ENCODE measurements around the gene TLE6.
A peak's percentile ranks its signal among the peaks of the same experiment; 100 is the strongest.
"Not testable (repeated sequence)": the region's sequence is repeated elsewhere in the genome, so short reads cannot be mapped to it uniquely, and the experiment has no call there.

Gene TLE6

GRCh38 chr19:2974342-2975041 lies 2.9 kb upstream of the TLE6 start:
- no peak for DNase-seq (ENCODE audit: low read depth in 2 of 2)

- DNase-seq (ENCODE audit: low read depth in 2 of 2) = no peak
Measured at GRCh38 chr19:2976609-2977000, 759 bp upstream of the TLE6 start.

- no peak for DNase-seq (ENCODE audit: low read depth in 2 of 2)
Measured at GRCh38 chr19:2977746-2978138, 378 bp downstream of the TLE6 start.

- no peak for DNase-seq (ENCODE audit: low read depth in 2 of 2)
Measured at GRCh38 chr19:2978166-2978767, 903 bp downstream of the TLE6 start.

- DNase-seq (ENCODE audit: low read depth in 2 of 2) = no peak
Measured at GRCh38 chr19:2978772-2979171, 1.4 kb downstream of the TLE6 start.

- no peak for DNase-seq (ENCODE audit: low read depth in 2 of 2)
Measured at GRCh38 chr19:2981898-2982297, 4.5 kb downstream of the TLE6 start.

- DNase-seq (ENCODE audit: low read depth in 2 of 2) = no peak
Measured at GRCh38 chr19:2982561-2982960, 5.2 kb downstream of the TLE6 start.

- peak; percentile 92 for DNase-seq (ENCODE audit: low read depth in 2 of 2)
Measured at GRCh38 chr19:2982983-2983350, 5.6 kb downstream of the TLE6 start.

GRCh38 chr19:2983351-2984214 lies 6.2 kb downstream of the TLE6 start:
- DNase-seq (ENCODE audit: low read depth in 2 of 2) = peak; percentile 80 to 85

- no peak for DNase-seq (ENCODE audit: low read depth in 2 of 2)
Measured at GRCh38 chr19:2984215-2984528, 6.8 kb downstream of the TLE6 start.

- DNase-seq (ENCODE audit: low read depth in 2 of 2) = no peak
Measured at GRCh38 chr19:2986951-2987524, 9.7 kb downstream of the TLE6 start.

GRCh38 chr19:2987797-2988196 lies 10.4 kb downstream of the TLE6 start:
- DNase-seq (ENCODE audit: low read depth in 2 of 2) = no peak

- DNase-seq (ENCODE audit: low read depth in 2 of 2) = no peak
Measured at GRCh38 chr19:2988568-2988967, 11.2 kb downstream of the TLE6 start.

GRCh38 chr19:2989236-2989946 lies 12.0 kb downstream of the TLE6 start:
- no peak for DNase-seq (ENCODE audit: low read depth in 2 of 2)

GRCh38 chr19:2992333-2992732 lies 15.0 kb downstream of the TLE6 start:
- DNase-seq (ENCODE audit: low read depth in 2 of 2) = not testable (repeated sequence)

GRCh38 chr19:2992958-2993357 lies 15.6 kb downstream of the TLE6 start:
- DNase-seq (ENCODE audit: low read depth in 2 of 2) = no peak

GRCh38 chr19:2993579-2993978 lies 16.2 kb downstream of the TLE6 start:
- no peak for DNase-seq (ENCODE audit: low read depth in 2 of 2)

- DNase-seq (ENCODE audit: low read depth in 2 of 2) = no peak
Measured at GRCh38 chr19:2994588-2995131, 17.3 kb downstream of the TLE6 start.

- DNase-seq (ENCODE audit: low read depth in 2 of 2) = no peak
Measured at GRCh38 chr19:2997720-2998119, 20.4 kb downstream of the TLE6 start.

- DNase-seq (ENCODE audit: low read depth in 2 of 2) = no peak
Measured at GRCh38 chr19:2998642-2999041, 21.3 kb downstream of the TLE6 start.

GRCh38 chr19:3001235-3001800 lies 24.0 kb downstream of the TLE6 start:
- no peak for DNase-seq (ENCODE audit: low read depth in 2 of 2)
